Bronchial epithelial cell (primary cell): ENCODE measurements around the gene KLK15. TPM values are rescaled to one million over a fixed set of nuclear protein-coding genes. Genes with fewer than 3 reads are reported as not detected.

Source experiments
- DNase-seq: peaks from one replicate; pipeline ENCODE4 v3.0.0-alpha.2; 2010; ENCODE audit warnings: low read depth
- FAIRE-seq: peaks from 2 replicates; lab custom pipeline; 2011; peaks lifted over from hg19 to GRCh38; lab: Jason Lieb, UNC
- H3K27me3 ChIP-seq: 2 replicates; pipeline ENCODE4 v1.5.1; 2011; ENCODE audit warnings: low read length; ENCODE audit not compliant: control insufficient read depth, insufficient read depth
- H3K36me3 ChIP-seq: 2 replicates; pipeline ENCODE4 v1.5.1; 2011; ENCODE audit warnings: low read length; ENCODE audit not compliant: control insufficient read depth, insufficient read depth
- H3K4me3 ChIP-seq: 2 replicates; pipeline ENCODE4 v1.5.1; 2011; ENCODE audit warnings: mild to moderate bottlenecking, low read depth, low read length, control low read depth
- CTCF ChIP-seq: IDR thresholded peaks from 2 replicates; pipeline ENCODE4 v1.5.1; 2011; ENCODE audit warnings: mild to moderate bottlenecking, moderate library complexity, low read length, control low read depth, inconsistent platforms; ENCODE audit not compliant: insufficient read depth, severe bottlenecking
- total RNA-seq: library from RNA; depleted of rRNA; stranded (reverse); fragments of >200 nt; gene quantifications from 2 replicates; pipeline ENCODE4 v1.2.1, GENCODE V29; 2014

KLK15 gene
- total RNA-seq: not detected in 2 replicates

- H3K4me3 ChIP-seq: no peak within 1 kb of the TSS
- DNase-seq (no peak), FAIRE-seq (no peak)
- no peaks in the 10 kb centered on the region for H3K36me3 ChIP-seq
- H3K27me3 ChIP-seq: no peaks in the 10 kb centered on the region
- no peak for TF ChIP-seq CTCF
Measured at GRCh38 chr19:50833117-50833801, at the start of gene KLK15. KLK15 (minus strand) TSS chr19:50833574; CDS start chr19:50831492, 2,082 bp downstream.

GRCh38 chr19:50882188-50882587 lies 48.8 kb upstream of the KLK15 start:
- FAIRE-seq: no peak
- Histone ChIP-seq H3K36me3 (no peaks in the 10 kb centered on the region), H3K27me3 (no peaks in the 10 kb centered on the region), H3K4me3 (no peak overlapping the region)
- TF ChIP-seq CTCF: no peak
- no peak for DNase-seq

GRCh38 chr19:50880241-50880640 lies 46.9 kb upstream of the KLK15 start:
- DNase-seq (no peak), FAIRE-seq (no peak)
- H3K36me3 ChIP-seq: no peaks in the 10 kb centered on the region
- no peak for TF ChIP-seq CTCF
- no peaks in the 10 kb centered on the region for H3K27me3 ChIP-seq
- no peak overlapping the region for H3K4me3 ChIP-seq

- no peaks in the 10 kb centered on the region for H3K27me3 ChIP-seq
- no peak overlapping the region for H3K4me3 ChIP-seq
- no peak for TF ChIP-seq CTCF
- no peak for DNase-seq
- no peaks in the 10 kb centered on the region for H3K36me3 ChIP-seq
- no peak for FAIRE-seq
Measured at GRCh38 chr19:50878851-50879250, 45.5 kb upstream of the KLK15 start.

- no peaks in the 10 kb centered on the region for H3K36me3 ChIP-seq
- FAIRE-seq (no peak), DNase-seq (no peak)
- H3K27me3 ChIP-seq: no peaks in the 10 kb centered on the region
- H3K4me3 ChIP-seq: no peak overlapping the region
- no peak for TF ChIP-seq CTCF
Measured at GRCh38 chr19:50877338-50877737, 44.0 kb upstream of the KLK15 start.

GRCh38 chr19:50876456-50876855 lies 43.1 kb upstream of the KLK15 start:
- no peak overlapping the region for H3K4me3 ChIP-seq
- H3K36me3 ChIP-seq: no peaks in the 10 kb centered on the region
- no peak for TF ChIP-seq CTCF
- FAIRE-seq (no peak), DNase-seq (no peak)
- no peaks in the 10 kb centered on the region for H3K27me3 ChIP-seq
